GM12878 (cell line): ENCODE results near the gene CCRL2. TPM values are rescaled to one million over a fixed set of nuclear protein-coding genes. Genes with fewer than 3 reads are reported as not detected.

Experiments
- ATAC-seq: fragments of 200-7000 bp; cut with Tn5 transposase; 3 replicates; pipeline ENCODE4 v1.9.1; 2020; ENCODE audit warnings: mild to moderate bottlenecking, moderate library complexity
- BruUV-seq: library from RNA; stranded (reverse); fragments of 400-500 nt; replicated peaks from 2 replicates; lab custom pipeline; 2021; lab: Mats Ljungman, UMichigan
- CTCF ChIA-PET: fragments of 300-600 bp; sonication (Branson Sonifier 250); formaldehyde crosslinking; extraction: SDS; loops from one replicate; lab custom pipeline; 2021; ENCODE audit warnings: inconsistent platforms; lab: Yijun Ruan, JAX
- POLR2A ChIA-PET: fragments of 350-600 bp; formaldehyde crosslinking; extraction: SDS; loops from one replicate; lab custom pipeline; 2021; ENCODE audit warnings: inconsistent platforms; lab: Charles Lee
- RAD21 ChIA-PET: fragments of 300-600 bp; sonication (Branson Sonifier 250); formaldehyde crosslinking; loops from one replicate; lab custom pipeline; 2023; ENCODE audit warnings: antibody characterized with exemption; ENCODE audit not compliant: unreplicated experiment; lab: Charles Lee
- SMC1A ChIA-PET: fragments of 300-600 bp; sonication (Branson Sonifier 250); formaldehyde crosslinking; loops from one replicate; lab custom pipeline; 2023; ENCODE audit not compliant: unreplicated experiment, uncharacterized antibody; lab: Charles Lee
- DNase-seq: peaks from one replicate; pipeline ENCODE4 v3.0.0-alpha.2; 2011; ENCODE audit warnings: low read depth, low spot score
- FAIRE-seq: peaks from 3 replicates; lab custom pipeline; 2011; peaks lifted over from hg19 to GRCh38; lab: Jason Lieb, UNC
- H2AFZ ChIP-seq: 2 replicates; pipeline ENCODE4 v1.6.0; 2011; ENCODE audit warnings: low read depth, low read length, control low read depth; ENCODE audit not compliant: control insufficient read depth
- H3K27ac ChIP-seq: 2 replicates; pipeline ENCODE4 v1.5.1; 2011; ENCODE audit warnings: control low read depth; ENCODE audit not compliant: control insufficient read depth, insufficient read depth
- H3K27me3 ChIP-seq, 2 experiments: replicated peaks in 1 of 2; 2 replicates each; pipeline versions ENCODE4 v1.6.0 to v1.6.1; 2011; ENCODE audit warnings: low read length in 1 of 2; ENCODE audit not compliant: control insufficient read depth in 2 of 2, insufficient read depth in 2 of 2
- H3K36me3 ChIP-seq, 2 experiments: 2 replicates each; pipeline ENCODE4 v1.5.1; 2011; ENCODE audit warnings: low read length in 1 of 2; ENCODE audit not compliant: control insufficient read depth in 2 of 2, insufficient read depth in 2 of 2
- H3K4me1 ChIP-seq: 2 replicates; pipeline ENCODE4 v1.6.1; 2011; ENCODE audit warnings: mild to moderate bottlenecking, low read length, moderate library complexity, mixed read lengths; ENCODE audit not compliant: control insufficient read depth, insufficient read depth
- H3K4me2 ChIP-seq: 2 replicates; pipeline ENCODE4 v1.6.0; 2011; ENCODE audit warnings: control low read depth; ENCODE audit not compliant: control insufficient read depth, insufficient read depth
- H3K4me3 ChIP-seq: fragments of 200-600 bp; sonication (generic); 2 replicates; pipeline ENCODE4 v1.5.1; 2016
- H3K79me2 ChIP-seq: 2 replicates; pipeline ENCODE4 v1.6.0; 2011; ENCODE audit warnings: low read length; ENCODE audit not compliant: control insufficient read depth, insufficient read depth
- H3K9ac ChIP-seq: 2 replicates; pipeline ENCODE4 v1.8.0; 2011; ENCODE audit warnings: low read length, control low read depth, mixed read lengths; ENCODE audit not compliant: control insufficient read depth, insufficient read depth
- H3K9me3 ChIP-seq: replicated peaks from 3 replicates; pipeline ENCODE4 v1.5.1; 2011; ENCODE audit warnings: mild to moderate bottlenecking, low read length; ENCODE audit not compliant: control insufficient read depth, insufficient read depth
- H4K20me1 ChIP-seq: 2 replicates; pipeline ENCODE4 v1.6.0; 2011; ENCODE audit not compliant: control insufficient read depth, insufficient read depth
- CBFB ChIP-seq: IDR thresholded peaks from 2 replicates; pipeline ENCODE4 v1.6.1; 2016; ENCODE audit warnings: antibody characterized with exemption, low read depth
- ETV6 ChIP-seq, 2 experiments: fragments of 450-650 bp in 1 of 2; IDR thresholded peaks in 1 of 2; conservative IDR thresholded peaks in 1 of 2; 2 replicates each; pipeline ENCODE4 v1.6.1; 2014; ENCODE audit warnings: antibody characterized with exemption in 1 of 2, borderline replicate concordance in 1 of 2, low read depth in 1 of 2, mild to moderate bottlenecking in 1 of 2, moderate library complexity in 1 of 2
- MTA2 ChIP-seq: fragments of 450-650 bp; IDR thresholded peaks from 2 replicates; pipeline ENCODE4 v1.6.1; 2016; ENCODE audit warnings: low read depth, mild to moderate bottlenecking, moderate library complexity
- MYC ChIP-seq: IDR thresholded peaks from 2 replicates; pipeline ENCODE4 v1.6.1; 2011; ENCODE audit warnings: mild to moderate bottlenecking, low read length, moderate library complexity, inconsistent platforms; ENCODE audit not compliant: insufficient read depth, insufficient replicate concordance, insufficient read length, severe bottlenecking
- SMAD1 ChIP-seq: fragments of 450-650 bp; IDR thresholded peaks from 2 replicates; pipeline ENCODE4 v1.6.1; 2018; ENCODE audit warnings: mild to moderate bottlenecking, low read depth; ENCODE audit not compliant: partially characterized antibody
- YBX1 ChIP-seq: fragments of 450-650 bp; IDR thresholded peaks from 2 replicates; pipeline ENCODE4 v1.6.1; 2016; ENCODE audit warnings: antibody characterized with exemption
- ZBED1 ChIP-seq: IDR thresholded peaks from 2 replicates; pipeline ENCODE4 v1.6.1; 2016; ENCODE audit warnings: borderline replicate concordance
- ZNF622 ChIP-seq: fragments of 450-650 bp; IDR thresholded peaks from 2 replicates; pipeline ENCODE4 v1.6.1; 2017; ENCODE audit warnings: mild to moderate bottlenecking, inconsistent platforms
- WGBS: methylation state at CpG from one replicate; pipeline ENCODE4 v1.1.6; 2016; ENCODE audit warnings: low lambda C conversion rate; ENCODE audit not compliant: insufficient replicate concordance, insufficient coverage; ENCODE audit errors: missing lambda C conversion rate; 5-methylcytosine and 5-hydroxymethylcytosine counted together
- in situ Hi-C: fragments of 300-500 bp; cut with MboI; formaldehyde crosslinking; loops from 9 replicates; pipeline ENCODE4 v1.14.3; 2018; ENCODE audit warnings: mixed read lengths
- intact Hi-C: fragments of 100-400 bp; cut with micrococcal nuclease; formaldehyde crosslinking; loops from one replicate; pipeline ENCODE4 v1.14.2; 2022; ENCODE audit not compliant: unreplicated experiment
- polyA plus RNA-seq, 11 experiments: library from polyadenylated mRNA; depleted of rRNA in 4 of 11; unstranded in 6 of 11; stranded (reverse) in 5 of 11; fragments of >200 nt; fragmentation: Nextera tagmentation in 4 of 11; fragmentation: Illumina TruSeq in 1 of 11; extraction: Ambion mirVana in 4 of 11; extraction: Trizol in 1 of 11; gene quantifications; 1 replicate in 1 of 11; 2 replicates in 10 of 11; pipeline versions ENCODE4 v1.2.1 to v1.2.3, GENCODE V29; 2011 to 2016; ENCODE audit warnings: inconsistent platforms in 2 of 11, missing spikeins in 2 of 11, low read depth in 1 of 11
- total RNA-seq, 4 experiments: library from RNA; depleted of rRNA in 3 of 4; stranded (reverse); fragments of >200 nt in 3 of 4; fragmentation: Illumina TruSeq in 1 of 4; extraction: Trizol in 1 of 4; gene quantifications; 2 replicates each; pipeline versions ENCODE4 v1.2.1 to v1.2.3, GENCODE V29; 2013 to 2021
- TF ChIP-seq, protein P1 (sequence below): fragments of 450-650 bp; formaldehyde crosslinking; IDR thresholded peaks from 2 replicates; pipeline ENCODE4 v1.5.0; 2022; ENCODE audit warnings: mild to moderate bottlenecking, missing genetic modification characterization
- TF ChIP-seq, protein P2 (sequence below): fragments of 150-350 bp; IDR thresholded peaks from 2 replicates; pipeline ENCODE4 v1.6.1; 2016; ENCODE audit warnings: low read depth, low read length
- TF ChIP-seq, protein P3 (sequence below): fragments of 450-650 bp; IDR thresholded peaks from 2 replicates; pipeline ENCODE4 v1.6.1; 2017; ENCODE audit warnings: mild to moderate bottlenecking, moderate library complexity

The CCRL2 gene
- total and polyA plus RNA-seq, 10 of the 15 experiments (the other 5 are each of a cell fraction or from before 2014, with no cell fraction given), result 0.04 to 2.5 (median 1.8) TPM

DNA sequence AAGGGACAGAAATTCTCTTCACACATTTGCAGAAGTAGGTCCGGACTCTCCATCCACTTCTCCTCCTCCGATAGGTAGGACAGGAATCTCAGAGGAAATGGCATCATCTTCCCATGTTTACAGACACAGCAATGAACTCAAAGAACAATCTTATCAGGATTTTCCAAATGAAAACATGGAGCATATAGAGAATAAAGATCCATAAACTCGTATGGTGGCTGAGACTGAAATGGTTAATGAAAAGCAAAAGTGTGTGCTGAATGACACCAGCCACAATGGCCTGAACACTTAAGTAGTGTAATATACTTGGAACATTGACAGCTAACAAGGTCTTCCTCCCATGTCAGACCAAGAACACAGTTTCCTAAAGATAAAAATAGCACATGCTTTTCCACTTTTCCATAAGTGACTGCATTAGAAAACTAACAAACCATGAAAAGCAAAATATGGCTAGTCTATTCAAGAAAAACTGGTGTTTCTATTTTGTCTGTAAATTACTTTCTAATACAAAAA is 5.8 kb downstream of the CCRL2 start:
- intact Hi-C loops, result no loop called here
- Histone ChIP-seq H3K4me1 (peaks cover 1% of the 10 kb centered on the region), H3K4me3 (no peak overlapping the region), H3K4me2 (no peak overlapping the region), H3K27me3 (no peaks in the 10 kb centered on the region), H3K36me3 (no peaks in the 10 kb centered on the region), H3K79me2 (no peaks in the 10 kb centered on the region), H3K27ac (no peak overlapping the region), H3K9ac (no peak overlapping the region), H3K9me3 (no peaks in the 10 kb centered on the region), H2AFZ (no peak overlapping the region), H4K20me1 (no peaks in the 10 kb centered on the region)
- in situ Hi-C loops, result no loop called here
- BruUV-seq, result no TSS peak
- 67% methylated on average over 3 of the region's 3 CpGs for WGBS
- RAD21 ChIA-PET, result no interaction called here
- POLR2A ChIA-PET, result no interaction called here
- FAIRE-seq (no peak), DNase-seq (no peak), ATAC-seq (no peak)
- SMC1A ChIA-PET, result no interaction called here
- CTCF ChIA-PET, result no interaction called here
- TF ChIP-seq SMAD1, result no peak
- no peak for TF ChIP-seq ZNF622
- no peak for TF ChIP-seq CBFB
- TF ChIP-seq MYC, result no peak
- no peak for TF ChIP-seq MTA2
- TF ChIP-seq YBX1, result no peak
- TF ChIP-seq, protein P1, sequence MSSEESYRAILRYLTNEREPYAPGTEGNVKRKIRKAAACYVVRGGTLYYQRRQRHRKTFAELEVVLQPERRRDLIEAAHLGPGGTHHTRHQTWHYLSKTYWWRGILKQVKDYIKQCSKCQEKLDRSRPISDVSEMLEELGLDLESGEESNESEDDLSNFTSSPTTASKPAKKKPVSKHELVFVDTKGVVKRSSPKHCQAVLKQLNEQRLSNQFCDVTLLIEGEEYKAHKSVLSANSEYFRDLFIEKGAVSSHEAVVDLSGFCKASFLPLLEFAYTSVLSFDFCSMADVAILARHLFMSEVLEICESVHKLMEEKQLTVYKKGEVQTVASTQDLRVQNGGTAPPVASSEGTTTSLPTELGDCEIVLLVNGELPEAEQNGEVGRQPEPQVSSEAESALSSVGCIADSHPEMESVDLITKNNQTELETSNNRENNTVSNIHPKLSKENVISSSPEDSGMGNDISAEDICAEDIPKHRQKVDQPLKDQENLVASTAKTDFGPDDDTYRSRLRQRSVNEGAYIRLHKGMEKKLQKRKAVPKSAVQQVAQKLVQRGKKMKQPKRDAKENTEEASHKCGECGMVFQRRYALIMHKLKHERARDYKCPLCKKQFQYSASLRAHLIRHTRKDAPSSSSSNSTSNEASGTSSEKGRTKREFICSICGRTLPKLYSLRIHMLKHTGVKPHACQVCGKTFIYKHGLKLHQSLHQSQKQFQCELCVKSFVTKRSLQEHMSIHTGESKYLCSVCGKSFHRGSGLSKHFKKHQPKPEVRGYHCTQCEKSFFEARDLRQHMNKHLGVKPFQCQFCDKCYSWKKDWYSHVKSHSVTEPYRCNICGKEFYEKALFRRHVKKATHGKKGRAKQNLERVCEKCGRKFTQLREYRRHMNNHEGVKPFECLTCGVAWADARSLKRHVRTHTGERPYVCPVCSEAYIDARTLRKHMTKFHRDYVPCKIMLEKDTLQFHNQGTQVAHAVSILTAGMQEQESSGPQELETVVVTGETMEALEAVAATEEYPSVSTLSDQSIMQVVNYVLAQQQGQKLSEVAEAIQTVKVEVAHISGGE (CRISPR knock-in tag), result no peak
- no peak for TF ChIP-seq ETV6 (conservative IDR thresholded peaks at IDR 0.05 in 1 of 2, IDR thresholded peaks at IDR 0.05 in 1 of 2; ENCODE audit: borderline replicate concordance in 1 of 2, low read depth in 1 of 2)
- no peak for TF ChIP-seq ZBED1
- TF ChIP-seq, protein P2, sequence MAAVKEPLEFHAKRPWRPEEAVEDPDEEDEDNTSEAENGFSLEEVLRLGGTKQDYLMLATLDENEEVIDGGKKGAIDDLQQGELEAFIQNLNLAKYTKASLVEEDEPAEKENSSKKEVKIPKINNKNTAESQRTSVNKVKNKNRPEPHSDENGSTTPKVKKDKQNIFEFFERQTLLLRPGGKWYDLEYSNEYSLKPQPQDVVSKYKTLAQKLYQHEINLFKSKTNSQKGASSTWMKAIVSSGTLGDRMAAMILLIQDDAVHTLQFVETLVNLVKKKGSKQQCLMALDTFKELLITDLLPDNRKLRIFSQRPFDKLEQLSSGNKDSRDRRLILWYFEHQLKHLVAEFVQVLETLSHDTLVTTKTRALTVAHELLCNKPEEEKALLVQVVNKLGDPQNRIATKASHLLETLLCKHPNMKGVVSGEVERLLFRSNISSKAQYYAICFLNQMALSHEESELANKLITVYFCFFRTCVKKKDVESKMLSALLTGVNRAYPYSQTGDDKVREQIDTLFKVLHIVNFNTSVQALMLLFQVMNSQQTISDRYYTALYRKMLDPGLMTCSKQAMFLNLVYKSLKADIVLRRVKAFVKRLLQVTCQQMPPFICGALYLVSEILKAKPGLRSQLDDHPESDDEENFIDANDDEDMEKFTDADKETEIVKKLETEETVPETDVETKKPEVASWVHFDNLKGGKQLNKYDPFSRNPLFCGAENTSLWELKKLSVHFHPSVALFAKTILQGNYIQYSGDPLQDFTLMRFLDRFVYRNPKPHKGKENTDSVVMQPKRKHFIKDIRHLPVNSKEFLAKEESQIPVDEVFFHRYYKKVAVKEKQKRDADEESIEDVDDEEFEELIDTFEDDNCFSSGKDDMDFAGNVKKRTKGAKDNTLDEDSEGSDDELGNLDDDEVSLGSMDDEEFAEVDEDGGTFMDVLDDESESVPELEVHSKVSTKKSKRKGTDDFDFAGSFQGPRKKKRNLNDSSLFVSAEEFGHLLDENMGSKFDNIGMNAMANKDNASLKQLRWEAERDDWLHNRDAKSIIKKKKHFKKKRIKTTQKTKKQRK, result no peak
- TF ChIP-seq, protein P3, sequence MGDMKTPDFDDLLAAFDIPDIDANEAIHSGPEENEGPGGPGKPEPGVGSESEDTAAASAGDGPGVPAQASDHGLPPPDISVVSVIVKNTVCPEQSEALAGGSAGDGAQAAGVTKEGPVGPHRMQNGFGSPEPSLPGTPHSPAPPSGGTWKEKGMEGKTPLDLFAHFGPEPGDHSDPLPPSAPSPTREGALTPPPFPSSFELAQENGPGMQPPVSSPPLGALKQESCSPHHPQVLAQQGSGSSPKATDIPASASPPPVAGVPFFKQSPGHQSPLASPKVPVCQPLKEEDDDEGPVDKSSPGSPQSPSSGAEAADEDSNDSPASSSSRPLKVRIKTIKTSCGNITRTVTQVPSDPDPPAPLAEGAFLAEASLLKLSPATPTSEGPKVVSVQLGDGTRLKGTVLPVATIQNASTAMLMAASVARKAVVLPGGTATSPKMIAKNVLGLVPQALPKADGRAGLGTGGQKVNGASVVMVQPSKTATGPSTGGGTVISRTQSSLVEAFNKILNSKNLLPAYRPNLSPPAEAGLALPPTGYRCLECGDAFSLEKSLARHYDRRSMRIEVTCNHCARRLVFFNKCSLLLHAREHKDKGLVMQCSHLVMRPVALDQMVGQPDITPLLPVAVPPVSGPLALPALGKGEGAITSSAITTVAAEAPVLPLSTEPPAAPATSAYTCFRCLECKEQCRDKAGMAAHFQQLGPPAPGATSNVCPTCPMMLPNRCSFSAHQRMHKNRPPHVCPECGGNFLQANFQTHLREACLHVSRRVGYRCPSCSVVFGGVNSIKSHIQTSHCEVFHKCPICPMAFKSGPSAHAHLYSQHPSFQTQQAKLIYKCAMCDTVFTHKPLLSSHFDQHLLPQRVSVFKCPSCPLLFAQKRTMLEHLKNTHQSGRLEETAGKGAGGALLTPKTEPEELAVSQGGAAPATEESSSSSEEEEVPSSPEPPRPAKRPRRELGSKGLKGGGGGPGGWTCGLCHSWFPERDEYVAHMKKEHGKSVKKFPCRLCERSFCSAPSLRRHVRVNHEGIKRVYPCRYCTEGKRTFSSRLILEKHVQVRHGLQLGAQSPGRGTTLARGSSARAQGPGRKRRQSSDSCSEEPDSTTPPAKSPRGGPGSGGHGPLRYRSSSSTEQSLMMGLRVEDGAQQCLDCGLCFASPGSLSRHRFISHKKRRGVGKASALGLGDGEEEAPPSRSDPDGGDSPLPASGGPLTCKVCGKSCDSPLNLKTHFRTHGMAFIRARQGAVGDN, result no peak
